ENCODE data around the gene ZNF581.

Gene ZNF581

DNA sequence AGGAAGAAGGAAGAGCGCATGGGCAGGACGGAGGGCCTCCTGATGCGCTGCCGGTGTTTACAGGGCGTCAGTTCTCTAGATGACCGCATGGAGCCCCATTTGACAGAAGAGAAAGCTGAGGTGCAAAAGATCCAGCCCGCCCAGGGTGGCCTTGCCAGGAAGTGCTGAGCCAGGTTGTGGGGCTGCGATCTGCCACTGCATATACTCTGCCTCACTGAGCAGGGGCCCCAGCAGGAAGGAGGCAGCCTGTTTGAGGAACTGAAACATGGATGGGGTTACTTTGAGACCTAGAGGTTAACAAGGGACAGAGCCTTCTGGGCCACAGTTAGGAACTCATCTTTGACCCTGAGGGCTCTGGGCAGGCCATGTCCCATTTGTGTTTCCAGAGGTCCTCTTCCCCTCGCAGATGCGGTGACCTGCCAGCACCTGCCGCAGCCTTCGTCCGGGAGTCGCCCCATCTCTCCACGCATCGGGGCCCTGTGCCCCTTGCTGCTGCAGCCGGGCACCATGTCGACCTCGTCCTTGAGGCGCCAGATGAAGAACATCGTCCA is 34.7 kb downstream of the ZNF581 start:
- no peak for DNase-seq (ENCODE audit: low read depth in 2 of 2, low spot score in 1 of 2)

DNA sequence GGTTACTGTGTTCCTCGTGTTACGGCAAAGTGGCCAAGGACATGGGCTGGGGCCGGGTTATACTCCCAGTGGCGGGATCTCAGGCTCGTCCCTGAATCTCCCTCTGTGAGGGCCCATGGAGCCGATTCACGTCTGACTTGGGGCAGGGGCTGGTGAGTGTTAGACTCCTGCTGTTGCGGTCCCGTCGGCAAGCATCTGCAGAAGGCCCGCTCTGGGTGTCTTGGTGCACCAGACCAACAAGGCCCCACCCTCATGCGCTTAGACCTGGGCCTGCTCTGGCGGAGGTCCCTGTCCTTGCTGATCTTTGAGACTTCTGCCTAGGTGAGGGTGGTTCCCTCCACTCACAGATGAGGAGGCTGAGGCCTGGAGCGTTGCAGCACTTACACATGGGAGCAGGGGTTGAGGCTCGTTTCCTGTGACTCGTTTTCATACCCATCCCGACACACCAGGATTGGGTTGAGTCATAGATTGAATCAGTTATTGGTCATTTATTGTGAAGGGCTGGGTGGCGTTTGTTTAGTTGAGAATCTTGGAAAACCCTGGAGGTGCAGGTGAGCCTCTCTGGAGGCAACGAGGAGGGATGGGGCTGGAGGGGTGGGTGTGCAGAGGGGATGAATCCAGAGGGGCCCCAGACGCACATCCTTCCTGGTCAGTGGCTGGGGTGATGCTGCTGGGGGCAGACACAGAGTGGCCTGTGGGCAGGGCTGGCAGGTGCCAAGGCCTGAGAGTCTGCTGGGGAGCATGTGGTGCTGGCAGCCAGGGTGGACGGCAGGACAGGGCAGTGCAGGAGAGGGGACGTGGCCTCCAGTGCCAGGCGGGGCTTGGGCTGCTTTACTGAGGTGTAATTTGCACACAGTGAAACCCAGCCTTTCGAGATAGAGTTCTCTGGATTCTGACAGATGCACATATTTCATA is 36.2 kb downstream of the ZNF581 start:
- DNase-seq (ENCODE audit: low read depth in 2 of 2, low spot score in 1 of 2): no peak

DNA sequence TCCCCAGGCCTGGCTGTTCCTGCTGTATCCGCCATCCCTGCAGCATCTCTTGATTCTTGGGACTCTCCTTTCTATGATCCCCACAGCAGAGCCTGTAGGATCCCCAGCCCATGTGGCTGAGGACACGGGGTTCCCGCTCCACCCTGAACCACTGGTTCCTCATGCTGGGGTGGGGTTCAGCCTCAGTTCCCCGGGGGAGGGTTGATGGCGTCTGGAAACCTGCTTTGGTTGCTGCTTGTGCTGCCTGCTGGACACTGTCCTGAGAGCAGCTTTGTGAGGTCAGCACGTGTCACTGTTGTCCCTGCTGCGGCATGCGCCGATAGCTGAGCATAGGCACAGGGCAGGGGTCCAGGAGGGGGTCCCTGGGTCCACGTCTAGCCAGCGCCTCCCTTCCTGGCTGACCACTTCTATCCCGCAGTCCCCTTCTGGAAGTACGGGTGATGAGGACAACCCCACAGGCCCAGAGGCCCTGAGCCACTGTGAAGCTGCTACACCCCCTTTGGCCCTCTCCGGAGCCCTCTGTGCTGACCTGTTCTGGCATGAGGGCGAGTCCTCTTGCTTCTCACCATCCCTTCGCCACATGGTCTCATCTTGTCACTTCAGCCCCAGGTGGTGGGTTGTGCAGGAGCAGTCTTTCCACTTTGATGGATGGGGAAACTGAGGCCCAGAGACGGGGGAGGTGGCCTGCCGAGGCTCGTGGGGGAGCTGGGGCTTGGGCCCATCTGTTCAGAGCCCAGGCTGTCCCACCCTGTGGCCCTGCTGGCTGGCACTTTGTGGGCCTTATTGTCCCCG is 37.1 kb downstream of the ZNF581 start:
- no peak for DNase-seq (ENCODE audit: low read depth in 2 of 2, low spot score in 1 of 2)

DNA sequence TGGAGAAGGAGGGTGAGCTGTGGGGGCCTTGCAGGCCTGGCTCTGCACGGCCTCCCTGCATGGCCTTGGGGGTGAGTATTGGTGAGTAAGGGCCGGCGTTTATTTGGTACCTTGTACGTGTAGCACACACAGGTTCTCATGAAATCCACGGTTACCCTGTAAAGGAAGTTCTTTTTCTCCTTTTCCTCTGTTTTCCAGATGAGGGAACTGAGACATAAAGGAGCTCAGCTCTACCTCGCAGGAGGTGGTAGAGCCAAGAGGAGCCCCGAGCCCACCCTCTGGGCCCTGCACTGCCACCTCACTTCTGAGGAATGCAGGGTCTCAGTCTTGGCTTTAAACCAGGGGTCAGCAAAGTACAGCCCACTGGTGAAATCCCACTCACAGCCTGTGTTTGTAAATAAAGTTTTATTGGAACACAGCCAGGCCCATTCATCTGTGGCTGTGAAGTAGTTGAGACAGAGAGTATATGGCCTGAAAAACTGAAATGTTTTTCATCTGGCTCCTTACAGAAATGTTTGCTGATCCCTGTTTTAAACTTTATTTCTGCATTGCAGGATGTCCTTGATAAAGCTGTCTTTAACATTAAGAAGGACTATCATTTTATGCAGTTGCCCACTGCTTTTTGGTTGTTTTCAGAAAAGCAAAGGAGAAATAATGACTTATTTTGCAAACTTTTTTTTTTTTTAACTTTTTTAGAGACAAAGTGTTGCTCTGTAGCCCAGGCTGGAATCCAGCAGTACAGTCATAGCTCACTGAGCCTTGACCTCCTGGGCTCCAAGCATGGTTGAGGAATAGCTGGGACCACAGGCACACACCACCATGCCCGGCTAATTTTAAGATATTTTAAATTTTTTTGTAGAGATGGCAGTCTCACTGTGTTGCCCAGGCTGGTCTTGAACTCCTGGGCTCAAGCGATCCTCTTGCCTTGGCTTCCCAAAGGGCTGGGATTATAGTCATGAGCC is 38.0 kb downstream of the ZNF581 start:
- DNase-seq (ENCODE audit: low read depth in 2 of 2, low spot score in 1 of 2): no peak

DNA sequence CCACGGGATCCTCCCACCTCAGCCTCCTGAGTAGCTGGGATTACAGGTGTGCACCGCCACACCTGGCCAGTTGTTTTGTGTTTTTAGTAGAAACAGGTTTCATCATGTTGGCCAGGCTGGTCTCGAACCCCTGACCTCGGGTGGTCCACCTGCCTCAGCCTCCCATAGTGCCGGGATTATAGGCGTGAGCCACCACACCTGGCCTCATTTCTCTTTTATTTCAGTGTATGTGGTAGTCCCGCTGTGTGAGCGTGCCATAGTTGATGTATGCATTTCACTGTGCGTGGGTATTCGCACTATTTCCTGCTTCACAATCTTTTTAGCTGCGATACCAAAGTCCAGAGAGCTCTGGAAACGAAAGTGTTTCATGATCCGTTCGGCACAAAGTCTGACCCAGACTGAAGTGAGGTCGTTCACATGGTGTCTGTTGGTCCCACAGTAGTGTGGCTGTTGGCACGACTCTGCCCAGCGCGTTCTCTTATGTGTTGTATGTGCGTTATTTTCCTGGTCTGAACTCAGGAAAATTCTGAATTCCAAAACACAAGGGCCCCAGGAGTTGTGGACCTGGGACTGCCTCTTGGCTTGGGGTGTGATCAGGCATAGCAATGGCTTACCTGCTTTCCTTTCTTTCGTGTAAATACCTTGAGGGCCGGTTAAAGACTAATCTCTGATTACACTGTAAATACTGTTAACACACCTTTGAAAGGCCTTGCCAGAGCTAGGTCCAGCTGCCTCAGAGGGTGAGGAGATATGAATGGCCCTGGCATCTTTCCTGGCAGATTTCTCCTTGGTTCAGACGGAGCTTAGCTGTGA is 40.2 kb downstream of the ZNF581 start:
- DNase-seq (ENCODE audit: low read depth in 2 of 2, low spot score in 1 of 2): no peak

DNA sequence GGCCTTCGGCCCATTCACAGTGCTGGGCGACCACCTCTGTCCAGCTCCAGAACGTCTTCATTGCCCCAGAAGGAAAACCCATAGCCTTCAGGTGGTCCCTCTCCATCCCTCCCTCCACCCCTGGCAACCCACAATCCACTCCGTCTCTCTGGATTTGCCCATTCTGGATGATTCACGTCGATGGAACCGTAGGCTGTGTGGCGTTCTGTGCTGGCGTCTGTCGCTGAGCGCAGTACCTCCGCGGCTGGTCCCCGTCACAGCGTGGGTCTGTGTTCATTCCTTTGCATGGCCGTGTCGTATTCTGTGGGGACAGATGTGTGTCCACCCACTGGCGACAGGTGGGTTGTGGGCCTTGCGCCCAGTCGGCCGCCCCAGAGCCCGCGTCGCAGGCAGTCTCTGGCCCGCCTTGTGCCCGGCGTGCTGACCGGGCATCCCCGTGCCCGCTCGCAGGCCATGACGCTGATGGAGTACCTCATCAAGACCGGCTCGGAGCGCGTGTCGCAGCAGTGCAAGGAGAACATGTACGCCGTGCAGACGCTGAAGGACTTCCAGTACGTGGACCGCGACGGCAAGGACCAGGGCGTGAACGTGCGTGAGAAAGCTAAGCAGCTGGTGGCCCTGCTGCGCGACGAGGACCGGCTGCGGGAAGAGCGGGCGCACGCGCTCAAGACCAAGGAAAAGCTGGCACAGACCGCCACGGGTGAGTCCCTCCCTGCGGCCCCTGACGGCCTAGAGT is 41.7 kb downstream of the ZNF581 start:
- DNase-seq (ENCODE audit: low read depth in 2 of 2, low spot score in 1 of 2): no peak

DNA sequence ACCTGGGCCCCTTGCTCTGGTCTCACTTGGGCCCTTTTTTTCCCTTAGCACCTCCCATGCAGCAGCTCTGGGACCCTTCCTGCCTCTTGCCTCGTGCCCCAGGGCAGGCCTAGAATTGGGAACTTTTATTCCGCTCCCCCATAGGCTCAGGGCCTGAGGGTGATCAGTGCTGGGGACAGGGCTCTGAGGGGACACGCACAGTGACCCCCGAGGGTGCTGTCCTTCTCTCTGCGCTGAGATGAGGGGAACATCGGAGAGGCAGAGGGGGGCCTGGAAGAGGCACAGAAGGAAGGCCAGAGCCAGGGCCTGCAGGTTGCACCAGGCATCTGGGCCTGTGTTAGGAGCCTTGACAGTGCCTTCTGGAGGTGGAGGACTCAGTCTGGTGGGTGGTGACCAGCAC is 42.3 kb downstream of the ZNF581 start:
- no peak for DNase-seq (ENCODE audit: low read depth in 2 of 2, low spot score in 1 of 2)

DNA sequence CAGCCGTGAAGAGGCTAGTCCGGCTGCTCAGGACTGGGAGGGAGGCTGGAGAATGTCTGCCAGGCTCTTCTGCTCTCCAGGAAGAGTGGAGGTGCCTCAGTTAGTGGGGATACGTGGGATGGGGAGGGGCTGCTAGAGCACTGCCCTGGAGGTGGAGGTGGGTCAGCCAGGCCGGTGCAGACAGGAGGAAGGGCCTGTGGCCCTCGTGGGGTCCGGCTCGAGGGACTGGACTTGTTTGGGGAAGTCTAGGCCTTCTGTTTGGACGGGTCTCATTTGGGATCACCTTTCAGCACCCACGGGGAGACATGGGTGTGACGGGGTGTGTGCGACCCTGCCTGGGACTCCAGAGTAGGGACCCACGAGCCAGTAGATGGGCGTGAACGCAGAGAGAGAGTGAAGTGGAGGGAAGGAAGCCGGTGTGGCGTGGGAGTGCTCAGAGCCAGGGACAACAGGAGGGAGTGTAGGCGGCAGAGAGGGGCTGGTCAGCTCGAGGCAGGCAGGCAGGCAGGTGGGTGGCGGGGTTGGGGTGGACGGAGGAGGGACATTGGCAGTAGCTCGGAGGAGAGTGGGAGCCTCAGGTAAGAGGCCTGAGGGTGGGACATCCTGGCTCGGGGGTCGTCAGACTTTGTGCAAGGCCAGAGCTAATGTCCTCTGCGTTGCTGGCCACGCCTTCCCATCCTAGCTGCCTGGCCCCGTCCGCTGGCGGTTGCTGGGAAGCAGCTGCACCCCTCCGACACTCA is 43.0 kb downstream of the ZNF581 start:
- no peak for DNase-seq (ENCODE audit: low read depth in 2 of 2, low spot score in 1 of 2)

DNA sequence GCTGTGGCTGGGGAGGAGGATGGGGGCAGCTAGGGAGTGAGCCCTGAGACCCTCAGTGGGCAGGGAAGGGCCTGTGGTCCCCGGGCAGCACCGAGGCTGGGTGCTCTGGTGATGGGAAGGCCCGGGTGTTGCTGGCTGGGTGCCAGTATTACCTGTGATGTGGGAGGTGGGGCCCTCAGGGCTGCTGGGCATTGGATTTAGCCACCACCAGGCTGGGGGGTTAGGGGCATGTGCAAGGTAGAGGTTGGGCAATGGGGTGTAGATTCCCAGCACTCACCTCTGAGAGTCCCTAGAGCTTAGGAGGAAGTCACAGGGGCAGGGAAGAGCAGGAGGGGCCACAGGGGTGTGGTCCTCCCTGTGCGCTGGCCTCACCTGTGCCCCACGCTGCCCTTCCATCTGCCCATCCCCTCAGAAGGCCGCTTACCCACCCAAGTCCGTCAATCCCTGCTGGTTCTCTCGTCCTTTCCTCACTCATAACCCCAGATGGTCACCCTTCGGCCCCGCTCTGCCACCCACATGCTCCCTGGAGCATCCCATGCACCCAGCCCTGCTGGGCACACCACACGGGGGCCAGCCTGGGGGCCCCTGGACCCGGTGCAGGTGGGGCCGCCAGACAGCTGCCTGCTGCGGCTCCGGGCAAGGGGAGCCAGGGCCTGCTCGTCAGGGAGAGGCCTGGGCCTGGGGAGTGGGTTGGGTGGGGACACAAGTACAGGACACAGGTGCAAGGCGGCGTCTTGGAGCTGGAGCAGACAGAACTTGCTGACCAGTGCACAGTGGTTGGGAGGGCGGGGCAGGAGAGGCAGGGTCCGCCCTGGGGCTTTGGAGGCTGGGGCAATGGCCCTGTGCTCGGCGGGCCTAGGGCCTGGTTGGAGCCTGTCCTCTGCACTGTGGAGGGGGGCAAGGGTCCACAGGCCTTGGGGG is 44.1 kb downstream of the ZNF581 start:
- no peak for DNase-seq (ENCODE audit: low read depth in 2 of 2, low spot score in 1 of 2)

DNA sequence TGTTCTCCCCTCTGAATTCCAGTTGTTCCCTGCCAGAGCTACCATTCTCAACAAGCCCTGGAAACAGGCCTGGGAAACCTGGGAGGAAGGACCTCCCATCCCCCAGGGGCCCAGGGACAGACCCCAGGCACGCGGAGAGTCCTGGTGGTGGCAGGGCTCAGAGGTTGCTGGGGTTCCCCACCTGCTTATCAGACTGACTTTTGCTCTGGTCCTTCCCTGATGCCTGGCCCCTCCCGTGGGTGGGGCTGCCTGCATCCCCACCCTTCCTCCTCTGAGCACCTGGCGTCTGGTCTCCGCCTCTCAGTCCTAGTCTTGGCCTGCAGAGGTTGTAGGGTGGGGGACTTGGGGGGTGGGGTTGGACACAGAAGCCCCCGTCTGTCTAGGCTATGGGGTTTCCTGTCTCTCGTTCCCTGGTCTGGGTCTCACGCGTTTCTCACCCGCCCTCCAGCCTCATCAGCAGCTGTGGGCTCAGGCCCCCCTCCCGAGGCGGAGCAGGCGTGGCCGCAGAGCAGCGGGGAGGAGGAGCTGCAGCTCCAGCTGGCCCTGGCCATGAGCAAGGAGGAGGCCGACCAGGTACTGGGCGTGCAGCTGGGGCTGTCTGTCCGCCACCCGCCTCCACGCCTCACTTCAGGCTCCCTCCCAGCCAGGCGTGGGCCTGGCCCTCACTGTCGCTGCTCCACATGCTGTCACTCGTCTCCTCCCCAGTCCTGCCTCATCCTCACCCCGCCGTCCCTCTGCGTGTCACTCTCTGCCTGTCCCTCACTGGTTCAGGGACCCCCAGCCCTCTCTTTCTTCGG is 45.2 kb downstream of the ZNF581 start:
- no peak for DNase-seq (ENCODE audit: low read depth in 2 of 2, low spot score in 1 of 2)

DNA sequence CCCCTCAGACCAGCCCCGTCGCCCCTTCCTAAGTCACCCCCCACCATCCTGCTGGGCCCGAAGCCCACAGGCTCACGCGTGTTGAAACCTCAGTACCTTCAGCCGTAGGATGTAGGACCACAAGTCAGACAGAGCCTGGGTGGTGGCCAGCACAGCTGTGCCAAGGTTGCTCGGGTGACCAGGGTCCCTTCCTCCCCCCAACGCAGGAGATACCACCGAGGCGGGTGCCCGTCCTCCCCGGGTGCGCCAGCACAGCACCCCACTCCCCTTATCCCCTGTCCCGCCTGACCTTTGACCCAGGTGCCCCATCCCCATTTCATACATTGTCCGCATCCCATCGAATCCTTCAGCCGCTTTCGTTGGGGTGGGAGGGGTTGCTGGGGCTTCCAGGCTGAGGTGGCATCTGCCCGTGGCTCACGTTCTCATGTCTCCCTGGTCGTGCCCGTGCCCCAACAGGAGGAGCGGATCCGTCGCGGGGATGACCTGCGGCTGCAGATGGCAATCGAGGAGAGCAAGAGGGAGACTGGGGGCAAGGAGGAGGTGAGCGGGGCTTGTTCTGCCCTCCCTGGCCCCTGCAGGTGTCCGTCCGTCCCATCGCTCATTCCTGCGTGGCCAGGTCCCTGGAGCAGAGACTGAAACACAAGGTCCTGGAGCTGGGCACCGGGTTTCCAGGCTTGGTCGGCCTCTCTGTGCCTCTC is 46.1 kb downstream of the ZNF581 start:
- no peak for DNase-seq (ENCODE audit: low read depth in 2 of 2, low spot score in 1 of 2)

DNA sequence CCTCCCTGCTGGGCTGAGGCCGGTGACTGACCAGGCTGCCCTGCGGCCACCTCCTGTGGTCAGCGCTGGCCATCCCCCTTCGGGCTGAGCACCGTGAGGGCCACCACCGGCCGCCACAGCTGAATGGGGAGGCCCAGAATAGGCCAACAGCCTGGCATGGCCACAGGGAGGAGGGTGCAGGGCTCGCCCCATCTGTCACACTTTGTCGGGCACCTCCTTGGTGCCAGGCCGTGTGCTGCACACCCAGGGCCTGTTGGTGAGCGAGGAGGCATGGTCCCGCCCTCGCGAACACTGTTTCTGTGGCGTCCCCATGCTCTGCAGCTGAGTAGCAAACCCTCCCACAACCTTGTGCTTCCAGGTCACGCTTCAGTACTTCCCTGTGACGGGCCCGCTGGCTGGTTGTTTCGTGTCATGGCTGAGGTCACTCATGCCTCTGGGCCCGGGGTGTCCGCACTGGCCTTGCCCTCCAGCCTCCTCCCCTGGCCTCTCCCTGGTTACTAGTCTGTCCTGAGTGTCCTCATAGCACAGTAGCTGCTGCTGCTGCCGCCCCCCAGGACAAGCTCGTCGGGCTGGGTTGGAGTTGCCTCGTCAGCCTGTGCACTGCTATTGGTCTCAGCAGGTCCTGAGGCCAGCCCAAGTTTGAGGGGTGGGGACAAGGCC is 46.8 kb downstream of the ZNF581 start:
- DNase-seq (ENCODE audit: low read depth in 2 of 2, low spot score in 1 of 2): no peak

DNA sequence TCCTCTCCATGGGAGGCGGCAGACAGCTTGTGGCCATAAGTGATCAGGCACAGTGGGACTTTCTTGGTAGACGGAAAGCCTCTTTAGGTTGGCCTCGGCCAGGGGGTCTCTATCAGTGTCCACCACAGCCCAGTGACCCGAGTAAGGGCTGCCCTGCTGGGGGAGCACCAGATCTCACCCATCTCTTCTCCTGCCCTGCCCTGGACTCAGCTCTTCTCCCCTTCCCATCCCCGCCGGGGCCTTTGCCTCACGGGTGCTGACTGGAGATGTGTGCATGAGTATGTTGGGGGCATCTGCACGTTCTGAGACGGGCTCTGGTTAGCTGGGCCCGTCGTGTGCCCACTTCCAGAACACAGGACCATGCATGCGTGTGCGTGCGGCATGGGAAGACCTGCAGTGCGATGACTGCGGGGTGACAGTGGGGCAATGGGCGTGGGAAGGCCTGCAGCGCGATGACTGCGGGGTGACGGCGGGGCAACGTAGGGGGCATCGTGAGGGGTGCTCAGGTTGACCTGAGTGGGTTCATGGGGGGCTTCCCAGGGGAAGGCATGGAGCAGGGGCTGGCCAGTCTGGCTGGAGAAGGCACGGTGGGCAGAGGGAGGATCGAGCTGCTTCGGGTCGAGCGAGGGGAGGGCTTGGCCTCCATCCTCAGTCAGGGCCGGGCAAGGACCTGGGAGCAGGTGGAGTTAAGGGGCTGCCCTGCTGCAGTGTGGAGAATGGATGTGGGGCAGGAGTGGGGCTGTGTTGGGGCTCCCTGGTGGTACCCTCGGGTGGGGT is 47.5 kb downstream of the ZNF581 start:
- DNase-seq (ENCODE audit: low read depth in 2 of 2, low spot score in 1 of 2): no peak

DNA sequence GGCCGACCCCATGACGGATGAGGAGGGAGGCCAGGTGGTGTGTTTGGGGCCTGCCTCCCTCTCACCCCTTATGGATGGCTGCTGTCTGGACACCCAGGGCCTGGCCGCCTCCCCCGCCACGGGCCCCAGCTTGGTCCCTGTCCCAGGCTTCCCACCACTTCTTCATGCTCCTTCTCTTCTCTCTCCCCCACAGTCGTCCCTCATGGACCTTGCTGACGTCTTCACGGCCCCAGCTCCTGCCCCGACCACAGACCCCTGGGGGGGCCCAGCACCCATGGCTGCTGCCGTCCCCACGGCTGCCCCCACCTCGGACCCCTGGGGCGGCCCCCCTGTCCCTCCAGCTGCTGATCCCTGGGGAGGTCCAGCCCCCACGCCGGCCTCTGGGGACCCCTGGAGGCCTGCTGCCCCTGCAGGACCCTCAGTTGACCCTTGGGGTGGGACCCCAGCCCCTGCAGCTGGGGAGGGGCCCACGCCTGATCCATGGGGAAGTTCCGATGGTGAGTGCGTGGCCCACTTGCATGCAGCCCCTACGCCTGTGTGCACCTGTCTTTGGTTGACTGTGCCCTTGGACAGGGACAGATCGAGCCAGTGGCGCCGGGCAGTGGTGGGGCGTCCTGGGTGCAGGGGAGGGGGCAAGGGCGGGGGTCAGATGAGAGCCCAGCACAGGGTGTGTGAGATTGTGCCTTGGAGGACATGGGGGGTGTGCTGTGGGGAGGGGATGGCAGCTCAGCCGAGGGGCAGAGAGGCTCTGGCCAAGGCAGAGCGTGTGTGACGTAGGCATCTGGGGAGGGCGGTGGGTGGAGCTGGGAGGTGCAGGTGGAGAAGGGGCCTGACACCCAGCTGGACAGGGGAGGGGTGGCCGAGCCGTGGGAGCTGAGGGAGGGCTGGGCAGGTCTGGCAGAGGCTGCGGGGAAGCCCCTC is 48.4 kb downstream of the ZNF581 start:
- DNase-seq (ENCODE audit: low read depth in 2 of 2, low spot score in 1 of 2): no peak
